ENCODE measurements around the gene CNOT3.

The CNOT3 gene

DNA sequence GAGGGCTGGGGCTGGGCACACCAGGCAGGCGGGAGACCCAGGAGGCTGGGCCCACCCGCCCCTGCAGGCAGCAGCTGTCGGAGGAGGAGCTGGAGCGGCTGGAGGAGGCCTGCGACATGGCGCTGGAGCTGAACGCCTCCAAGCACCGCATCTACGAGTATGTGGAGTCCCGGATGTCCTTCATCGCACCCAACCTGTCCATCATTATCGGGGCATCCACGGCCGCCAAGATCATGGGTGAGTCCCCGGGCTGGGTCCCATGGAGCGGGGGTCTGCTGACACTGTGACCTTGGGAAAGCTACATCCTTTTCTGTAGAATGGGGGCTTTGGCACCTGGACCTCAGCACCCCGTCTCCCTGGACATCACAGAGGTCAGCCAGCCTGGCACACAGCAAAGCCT lies 13.9 kb upstream of the CNOT3 start:
- no peak for DNase-seq

DNA sequence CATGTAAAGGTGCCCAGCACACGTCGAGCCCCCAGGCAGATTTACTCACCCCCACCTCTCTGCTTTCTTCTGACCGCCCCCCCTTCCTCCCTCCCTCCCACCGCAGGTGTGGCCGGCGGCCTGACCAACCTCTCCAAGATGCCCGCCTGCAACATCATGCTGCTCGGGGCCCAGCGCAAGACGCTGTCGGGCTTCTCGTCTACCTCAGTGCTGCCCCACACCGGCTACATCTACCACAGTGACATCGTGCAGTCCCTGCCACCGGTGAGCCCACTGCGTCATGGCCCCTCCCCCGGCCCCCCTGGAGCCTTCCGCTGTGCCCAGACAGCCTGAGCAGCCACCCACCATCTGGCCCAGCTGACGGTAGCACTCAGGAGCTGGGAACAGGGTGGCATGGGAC lies 13.2 kb upstream of the CNOT3 start:
- DNase-seq: no peak

DNA sequence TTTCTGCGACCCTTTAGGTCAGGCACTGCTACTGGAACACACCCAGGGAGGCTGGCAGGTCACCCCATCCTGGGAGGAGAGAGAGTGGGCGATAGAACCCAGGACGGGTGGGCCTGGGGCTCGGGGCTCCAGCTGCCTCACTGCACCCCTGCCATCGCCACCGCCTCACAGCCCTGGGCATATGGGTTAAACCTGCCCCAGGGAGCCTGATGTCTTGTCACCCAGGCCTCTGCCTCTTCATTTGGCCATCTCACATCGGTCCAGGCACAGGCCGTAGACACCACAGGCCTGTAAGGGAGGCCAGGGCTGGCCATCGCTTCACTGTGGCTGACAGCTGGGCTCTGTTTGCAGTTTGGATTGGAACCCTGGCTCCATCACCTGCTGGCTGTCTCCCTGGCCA lies 11.8 kb upstream of the CNOT3 start:
- DNase-seq: no peak

- DNase-seq: no peak
Observed at GRCh38 chr19:54127688-54128440, 9.7 kb upstream of the CNOT3 start.

DNA sequence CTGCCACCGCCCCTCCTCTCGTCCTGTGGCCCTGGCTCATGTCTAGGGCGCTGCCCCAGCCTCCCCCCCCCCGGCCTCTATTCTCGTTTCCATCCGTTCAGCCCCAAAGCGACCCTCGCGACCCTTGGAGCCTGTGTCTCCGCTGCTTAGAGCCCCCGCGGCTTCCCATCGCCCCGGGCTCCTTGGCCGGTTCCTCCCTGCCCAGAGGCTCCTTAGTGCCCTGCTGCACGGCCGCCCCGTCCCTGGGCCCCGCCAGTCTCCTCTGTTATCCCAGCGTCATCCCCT lies 9.2 kb upstream of the CNOT3 start:
- DNase-seq: no peak

- no peak for DNase-seq
Observed at GRCh38 chr19:54128796-54129616, 8.6 kb upstream of the CNOT3 start.

DNA sequence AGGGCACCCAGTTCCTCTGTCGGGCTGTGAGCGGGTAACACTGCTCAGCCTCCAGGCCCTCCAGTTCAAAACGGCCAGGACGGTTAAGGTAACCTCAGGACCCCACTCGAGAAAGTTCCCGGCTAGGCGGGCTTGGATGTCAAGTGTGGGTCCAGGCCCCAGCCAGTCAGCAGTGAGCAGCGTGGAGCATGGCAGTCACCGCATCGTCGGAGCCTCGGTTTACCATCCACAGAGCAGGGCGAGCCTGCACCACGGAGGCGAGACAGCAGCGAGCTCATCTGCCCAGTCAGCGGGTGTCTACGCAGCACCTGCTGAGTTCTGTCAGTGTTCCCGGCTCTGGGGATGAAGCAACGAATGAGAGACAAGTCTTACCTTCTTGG lies 8.0 kb upstream of the CNOT3 start:
- DNase-seq: no peak

DNA sequence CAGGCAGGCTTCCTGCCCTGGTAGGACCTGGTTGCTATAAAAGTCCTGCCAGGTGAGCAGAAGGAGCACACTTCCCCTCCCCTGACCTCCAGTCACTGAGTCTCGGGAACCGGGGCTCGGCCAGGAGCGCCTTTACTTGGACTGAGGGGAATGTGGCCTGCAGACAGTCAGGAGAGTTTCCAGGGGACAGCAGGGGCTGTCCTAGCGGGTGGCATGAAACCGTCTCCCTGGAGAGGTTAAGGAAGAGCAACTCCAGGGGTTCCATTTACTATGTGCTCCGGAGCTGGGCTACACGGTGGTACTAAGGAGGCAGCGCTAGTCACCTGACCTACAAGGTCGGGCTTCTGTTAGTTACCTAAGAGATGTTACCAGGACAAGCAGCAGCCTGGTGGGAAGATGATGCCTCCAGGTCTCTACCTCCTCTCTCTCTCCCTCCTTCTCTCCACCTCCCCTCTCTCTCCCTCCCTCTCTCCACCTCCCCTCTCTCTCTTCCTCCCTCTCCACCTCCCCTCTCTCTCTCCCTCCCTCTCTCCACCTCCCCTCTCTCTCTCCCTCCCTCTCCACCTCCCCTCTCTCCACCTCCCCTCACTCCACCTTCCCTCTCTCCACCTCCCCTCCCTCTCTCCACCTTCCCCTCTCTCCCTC lies 4.1 kb upstream of the CNOT3 start:
- DNase-seq: no peak

DNA sequence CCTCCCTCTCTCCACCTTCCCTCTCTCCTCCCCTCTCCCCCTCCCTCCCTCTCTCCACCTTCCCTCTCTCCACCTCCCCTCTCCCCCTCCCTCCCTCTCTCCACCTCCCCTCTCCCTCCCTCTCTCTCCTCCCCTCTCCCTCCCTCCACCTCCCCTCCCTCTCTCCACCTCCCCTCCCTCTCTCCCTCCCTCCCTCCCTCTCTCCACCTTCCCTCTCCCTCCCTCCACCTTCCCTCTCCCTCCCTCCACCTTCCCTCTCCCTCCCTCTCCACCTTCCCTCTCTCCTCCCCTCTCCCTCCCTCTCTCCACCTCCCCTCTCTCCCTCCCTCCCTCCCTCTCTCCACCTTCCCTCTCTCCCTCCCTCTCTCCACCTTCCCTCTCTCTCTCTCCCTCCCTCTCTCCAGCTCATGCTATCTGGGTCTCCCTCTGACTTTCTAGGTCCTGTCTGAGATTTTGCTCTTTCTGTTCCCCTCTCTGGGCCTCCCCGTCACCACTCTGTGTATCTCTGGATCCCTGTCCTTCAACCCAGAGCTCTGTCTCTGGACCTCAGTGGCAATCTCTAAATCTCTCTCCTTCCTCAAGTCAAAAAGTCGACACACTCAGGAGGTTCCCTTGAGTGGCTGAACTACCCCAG lies 3.5 kb upstream of the CNOT3 start:
- no peak for DNase-seq

DNA sequence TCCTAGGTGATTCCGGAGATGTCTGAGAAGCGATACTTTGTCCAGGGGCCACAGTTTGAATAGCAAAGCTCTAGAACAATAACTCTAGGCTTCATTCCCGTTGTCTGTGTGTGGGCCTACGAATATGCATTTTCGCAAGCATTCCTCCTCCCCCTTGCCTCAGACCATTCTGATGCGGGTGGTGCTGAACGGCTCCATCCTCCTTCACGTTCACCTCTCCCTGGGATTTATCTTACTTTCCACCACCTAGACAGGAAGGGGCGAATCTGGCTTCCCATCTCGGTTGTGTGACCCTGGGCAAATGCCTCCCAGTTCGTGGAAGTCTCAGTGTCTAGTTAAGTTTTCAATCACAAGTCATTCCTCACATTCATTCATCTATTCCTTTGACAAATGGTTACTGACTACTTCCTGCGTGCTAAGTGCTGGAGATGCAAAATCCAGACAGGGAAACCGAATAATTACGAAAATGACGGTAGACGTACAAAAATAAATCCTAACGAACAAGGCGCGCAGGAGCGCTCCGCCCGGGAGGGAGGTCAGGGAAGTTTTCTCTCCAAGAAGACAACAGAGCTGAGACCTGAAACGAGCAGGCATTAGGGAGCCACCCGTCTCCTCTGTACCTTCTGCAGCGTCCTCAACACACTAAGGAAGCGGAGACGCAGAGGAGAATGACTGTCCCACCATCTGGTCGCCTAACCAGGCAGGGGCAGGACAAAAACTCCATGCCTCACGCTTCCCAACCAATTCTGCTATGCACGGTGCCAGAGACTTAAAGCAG lies 1.3 kb upstream of the CNOT3 start:
- no peak for DNase-seq

- DNase-seq: peak; percentile 100
Observed at GRCh38 chr19:54136864-54137698, 481 bp upstream of the CNOT3 start.

- no peak for DNase-seq
Observed at GRCh38 chr19:54138489-54139256, 1.1 kb downstream of the CNOT3 start.

- DNase-seq: no peak
Observed at GRCh38 chr19:54141356-54141755, 3.8 kb downstream of the CNOT3 start.

GRCh38 chr19:54142166-54142780 lies 4.7 kb downstream of the CNOT3 start:
- DNase-seq: no peak

DNA sequence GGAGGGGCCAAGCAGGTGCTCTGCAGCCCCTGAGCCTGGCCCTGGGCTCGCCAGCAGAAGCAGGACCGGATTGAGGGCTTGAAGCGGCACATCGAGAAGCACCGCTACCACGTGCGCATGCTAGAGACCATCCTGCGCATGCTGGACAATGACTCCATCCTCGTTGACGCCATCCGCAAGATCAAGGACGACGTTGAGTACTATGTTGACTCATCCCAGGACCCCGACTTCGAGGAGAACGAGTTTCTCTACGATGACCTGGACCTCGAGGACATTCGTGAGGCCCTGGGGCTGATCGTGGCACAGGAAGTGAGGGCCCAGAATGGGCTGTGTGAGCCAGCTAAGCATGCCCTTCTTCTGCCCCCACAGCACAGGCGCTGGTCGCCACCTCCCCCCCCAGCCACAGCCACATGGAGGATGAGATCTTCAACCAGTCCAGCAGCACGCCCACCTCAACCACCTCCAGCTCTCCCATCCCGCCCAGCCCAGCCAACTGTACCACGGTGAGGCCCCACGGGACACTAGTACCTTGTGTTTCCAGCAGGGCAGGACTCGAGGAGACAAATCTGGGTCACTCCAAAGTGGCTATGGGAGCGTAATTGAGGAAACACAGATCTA lies 8.1 kb downstream of the CNOT3 start:
- DNase-seq: no peak

DNA sequence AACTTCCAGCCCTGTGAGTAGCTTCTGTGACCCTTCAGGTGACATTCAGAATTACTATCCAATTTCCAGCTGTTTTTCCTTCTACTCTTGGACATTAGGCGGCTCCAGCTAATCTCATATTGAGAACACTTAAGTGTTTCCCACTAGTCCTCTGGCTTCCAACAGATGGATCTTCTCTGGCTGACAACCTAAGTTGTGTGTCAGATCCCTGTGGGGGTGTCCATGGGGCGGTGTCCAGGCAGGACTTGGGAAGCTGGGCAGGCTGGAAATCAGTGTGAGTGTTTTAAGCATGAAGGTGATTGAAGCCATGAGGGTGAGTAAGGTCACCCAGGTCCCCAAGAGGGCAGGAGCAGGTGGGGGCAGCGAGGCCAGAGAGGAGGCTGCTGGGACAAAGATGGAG lies 10.1 kb downstream of the CNOT3 start:
- no peak for DNase-seq

DNA sequence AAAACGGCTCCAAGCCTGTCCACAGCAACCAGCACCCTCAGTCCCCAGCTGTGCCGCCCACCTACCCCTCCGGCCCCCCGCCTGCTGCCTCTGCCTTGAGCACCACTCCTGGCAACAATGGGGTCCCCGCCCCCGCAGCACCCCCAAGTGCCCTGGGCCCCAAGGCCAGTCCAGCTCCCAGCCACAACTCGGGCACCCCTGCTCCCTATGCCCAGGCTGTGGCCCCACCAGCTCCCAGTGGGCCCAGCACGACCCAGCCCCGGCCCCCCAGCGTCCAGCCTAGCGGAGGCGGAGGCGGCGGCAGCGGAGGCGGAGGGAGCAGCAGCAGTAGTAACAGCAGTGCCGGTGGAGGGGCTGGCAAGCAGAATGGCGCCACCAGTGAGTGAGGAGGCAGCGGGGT lies 10.6 kb downstream of the CNOT3 start:
- DNase-seq: no peak

DNA sequence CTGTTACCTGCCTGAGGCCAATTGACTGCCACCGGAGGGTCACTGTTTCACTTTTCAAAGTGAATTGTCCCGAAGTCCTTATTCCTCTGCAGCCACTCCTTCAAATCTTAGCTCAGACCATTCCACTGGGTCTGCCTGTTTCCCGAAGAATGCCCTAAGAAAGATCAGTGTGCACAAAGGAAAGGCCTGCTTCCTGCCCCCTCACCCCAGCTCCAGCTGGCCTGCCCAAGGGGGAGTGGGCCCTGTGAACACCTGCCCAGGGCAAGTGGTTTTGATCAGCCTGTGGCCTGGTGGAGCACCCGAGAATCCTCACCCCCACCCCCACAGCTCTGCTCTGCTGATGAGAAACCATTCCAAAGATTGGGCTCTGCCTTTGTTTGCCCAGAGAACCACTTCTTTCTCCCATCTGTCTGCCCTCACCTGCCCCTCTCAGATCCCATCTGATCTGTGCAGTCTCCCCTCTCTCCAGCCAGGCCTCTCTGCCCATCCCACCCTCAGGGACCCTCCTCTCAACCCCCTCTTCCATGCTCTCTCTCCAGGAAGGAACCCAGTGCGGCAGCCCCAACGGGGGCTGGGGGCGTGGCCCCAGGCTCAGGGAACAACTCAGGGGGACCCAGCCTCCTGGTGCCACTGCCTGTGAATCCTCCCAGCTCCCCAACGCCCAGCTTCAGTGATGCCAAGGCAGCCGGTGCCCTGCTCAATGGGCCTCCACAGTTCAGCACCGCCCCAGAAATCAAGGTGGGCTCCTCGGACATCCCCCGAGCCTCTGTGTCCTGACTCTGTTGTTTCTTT lies 11.7 kb downstream of the CNOT3 start:
- no peak for DNase-seq

DNA sequence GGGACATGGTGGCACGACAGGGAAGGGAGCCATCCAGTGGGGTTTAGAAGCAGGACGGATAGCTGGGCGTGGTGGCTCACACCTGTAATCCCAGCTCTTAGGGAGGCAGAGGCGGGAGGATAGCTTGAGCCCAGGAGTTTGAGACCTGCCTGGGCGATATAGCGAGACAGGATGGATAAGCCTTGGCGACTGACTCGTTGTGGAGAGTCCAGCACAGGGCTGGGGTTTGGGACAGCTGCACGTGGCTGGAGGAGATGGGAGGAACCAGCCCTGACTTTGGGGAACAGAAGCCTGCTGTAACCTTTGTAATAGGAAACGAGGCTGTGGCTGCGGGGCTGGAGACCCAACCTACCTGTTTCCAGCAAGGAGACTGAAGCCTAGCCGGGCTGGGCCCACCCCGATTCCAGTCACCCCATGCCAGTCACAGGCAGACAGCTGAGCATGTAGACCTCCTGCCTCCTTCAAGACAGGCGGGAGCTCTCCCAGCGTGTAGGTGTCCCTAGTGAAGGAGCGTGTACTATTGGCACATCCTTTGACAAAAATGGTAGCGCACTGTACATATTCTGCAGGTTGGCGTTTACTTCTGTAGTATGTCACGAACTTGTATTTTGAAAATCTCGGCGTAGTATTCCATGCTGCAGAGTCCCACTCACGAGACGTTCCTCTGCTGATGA lies 13.9 kb downstream of the CNOT3 start:
- DNase-seq: no peak

Data from suppressor macrophage treated with lipopolysaccharide for 4 hours (primary cell).